Midbrain (tissue), 1 donor: ENCODE results near the gene TACC2.
"Not testable (repeated sequence)": the region's sequence is repeated elsewhere in the genome, so short reads cannot be mapped to it uniquely, and the experiment has no call there.

Source experiments
- DNase-seq: peaks from one replicate; lab custom pipeline; 2025; lab: John Stamatoyannopoulos, UW

The TACC2 gene

DNA sequence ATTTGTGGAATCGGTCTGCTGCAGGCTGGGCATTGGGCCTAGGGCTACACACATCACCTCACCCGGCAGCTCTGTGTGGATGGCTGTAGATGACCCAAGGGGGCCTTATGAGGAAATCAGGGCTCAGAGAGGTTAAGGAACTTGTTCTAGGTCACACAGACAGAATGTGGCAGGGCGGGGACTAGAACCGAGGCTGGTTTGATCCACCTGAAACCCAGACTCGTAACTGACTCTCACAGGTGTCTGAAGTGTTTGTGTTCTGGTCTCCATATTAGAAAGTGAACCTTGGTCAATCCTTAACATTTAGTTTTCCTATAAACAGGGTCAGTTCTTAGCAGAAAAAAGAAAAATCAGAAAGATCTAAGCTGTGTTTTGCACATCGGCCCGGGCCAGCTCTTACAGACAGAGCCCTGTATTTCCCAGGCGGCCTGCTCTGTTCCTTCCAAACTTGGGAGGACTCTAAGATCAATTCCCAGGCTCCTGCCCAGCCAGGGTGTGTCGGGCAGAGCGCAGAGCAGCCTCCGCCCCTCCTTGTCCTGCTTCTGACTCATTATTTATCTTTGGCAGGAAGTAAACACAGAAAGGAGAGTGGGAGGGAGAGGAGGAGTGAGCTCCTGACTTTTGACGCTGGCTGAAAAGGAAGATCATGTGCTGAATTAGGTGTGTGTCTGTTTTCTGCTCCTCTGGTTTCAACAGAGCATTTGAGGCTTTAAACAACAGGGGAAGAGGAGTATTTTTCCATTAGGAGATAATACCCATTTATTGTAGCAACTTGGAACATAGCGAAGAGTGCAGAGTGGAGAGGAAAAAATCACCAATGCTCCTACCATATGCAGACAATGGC is 74.1 kb downstream of the TACC2 start:
- no peak for DNase-seq

DNA sequence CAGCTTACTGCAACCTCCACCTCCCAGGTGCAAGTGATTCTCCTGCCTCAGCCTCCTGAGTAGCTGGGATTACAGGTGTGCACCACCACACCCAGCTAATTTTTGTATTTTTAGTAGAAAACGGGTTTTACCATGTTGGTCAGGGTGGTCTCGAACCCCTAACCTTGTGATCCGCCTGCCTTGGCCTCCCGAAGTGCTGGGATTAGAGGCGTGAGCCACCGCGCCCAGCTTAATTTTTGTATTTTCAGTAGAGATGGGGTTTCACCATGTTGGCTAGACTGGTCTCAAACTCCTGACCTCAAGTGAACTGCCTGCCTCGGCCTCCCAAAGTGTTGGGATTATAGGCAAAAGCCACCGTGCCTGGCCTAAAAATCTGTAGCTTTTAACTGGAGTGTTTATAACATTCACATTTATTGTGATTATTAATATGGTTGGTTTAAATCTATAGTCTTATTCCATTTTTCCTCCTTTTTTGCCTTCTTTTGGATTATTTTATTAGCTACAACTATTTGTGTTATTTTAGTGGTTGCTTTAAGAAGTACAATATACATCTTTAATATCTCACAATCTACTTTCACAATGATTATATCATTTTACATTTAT is 77.5 kb downstream of the TACC2 start:
- not testable (repeated sequence) for DNase-seq

DNA sequence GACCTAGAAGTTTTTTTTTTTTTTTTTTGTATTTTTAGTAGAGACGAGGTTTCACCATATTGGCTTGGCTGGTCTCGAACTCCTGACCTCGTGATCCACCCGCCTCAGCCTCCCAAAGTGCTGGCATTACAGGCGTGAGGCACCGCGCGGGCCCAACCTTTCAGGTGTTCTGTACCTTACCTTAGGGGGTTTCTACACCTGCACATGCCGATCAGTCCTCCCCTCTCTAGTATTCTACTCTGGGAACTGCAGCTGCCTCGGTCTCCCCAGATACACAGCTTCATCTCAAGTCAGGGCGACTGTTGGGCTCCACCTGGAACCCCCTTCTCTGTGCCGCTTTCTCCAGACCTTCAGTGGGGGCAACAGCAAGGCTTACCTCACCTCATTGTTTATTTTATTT is 79.9 kb downstream of the TACC2 start:
- DNase-seq: no peak

DNA sequence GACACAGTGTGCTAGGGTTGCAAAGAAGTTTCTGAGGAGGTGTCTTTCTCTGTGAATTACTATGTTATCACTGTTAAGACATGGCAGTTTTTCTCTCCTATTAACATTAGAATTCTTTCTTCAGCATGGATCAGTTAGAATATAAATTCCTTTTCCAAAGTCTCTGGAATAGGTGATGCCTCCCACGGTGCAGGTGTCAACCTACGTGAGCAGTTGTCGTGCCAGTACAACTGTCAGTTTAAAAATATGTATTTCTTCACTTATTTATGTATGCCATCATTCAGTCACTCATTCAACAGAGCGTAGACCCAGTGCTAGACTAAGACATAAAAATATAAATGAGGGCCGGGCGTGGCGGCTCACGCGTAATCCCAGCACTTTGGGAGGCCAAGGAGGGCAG is 83.5 kb downstream of the TACC2 start:
- DNase-seq: no peak

DNA sequence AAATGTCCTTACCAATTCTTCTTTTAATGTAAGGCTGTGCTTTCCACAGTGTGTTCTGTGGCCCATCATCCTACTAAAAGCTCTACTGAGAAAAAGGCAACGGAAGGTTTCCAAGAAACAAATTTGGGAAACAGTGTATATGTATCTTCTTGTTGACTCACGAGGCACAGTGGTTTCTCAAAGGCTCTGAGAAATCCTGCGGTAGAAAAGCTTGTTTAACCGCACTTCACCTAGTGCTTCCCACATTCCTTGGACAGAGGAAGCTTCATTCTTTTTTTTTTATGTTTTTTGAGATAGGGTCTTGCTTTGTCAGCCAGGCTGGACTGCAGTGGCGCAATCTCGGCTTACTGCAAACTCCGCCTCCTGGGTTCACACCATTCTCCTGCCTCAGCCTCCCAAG is 84.5 kb downstream of the TACC2 start:
- DNase-seq: no peak

DNA sequence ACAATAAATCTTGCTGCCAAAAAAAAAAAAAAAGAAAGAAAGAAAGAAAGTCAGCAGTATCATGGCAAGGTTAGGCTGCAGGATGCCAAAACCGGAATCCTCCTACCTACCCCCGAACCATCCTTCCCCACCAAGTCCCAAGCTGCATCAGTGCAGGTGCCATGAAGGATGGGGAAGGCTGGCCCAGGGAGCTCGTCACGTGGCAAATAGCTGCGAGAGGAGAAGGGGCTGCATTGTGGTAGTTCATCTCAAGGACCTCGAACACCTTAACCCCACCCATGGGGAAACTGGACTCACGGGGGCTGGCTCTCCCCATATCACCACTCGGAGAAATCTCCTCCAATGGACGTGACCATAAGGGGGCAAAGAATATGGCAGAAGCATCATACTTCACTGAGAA is 86.2 kb downstream of the TACC2 start:
- no peak for DNase-seq

DNA sequence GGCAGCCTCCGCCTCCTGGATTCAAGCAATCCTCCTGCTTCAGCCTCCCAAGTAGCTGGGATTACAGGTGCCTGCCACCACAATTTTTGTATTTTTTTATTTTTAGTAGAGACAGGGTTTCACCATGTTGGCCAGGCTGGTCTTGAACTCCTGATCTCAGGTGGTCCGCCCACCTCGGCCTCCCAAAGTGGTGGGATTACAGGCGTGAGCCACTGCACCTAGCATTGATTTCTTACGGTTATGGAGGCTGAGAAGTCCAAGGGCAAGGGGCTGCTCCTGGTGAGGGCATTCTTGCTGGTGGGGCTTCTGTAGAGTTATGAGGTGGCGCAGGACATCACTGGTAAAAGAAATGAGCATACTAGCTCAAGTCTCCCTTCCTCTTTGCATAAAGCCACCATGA is 86.9 kb downstream of the TACC2 start:
- DNase-seq: not testable (repeated sequence)

DNA sequence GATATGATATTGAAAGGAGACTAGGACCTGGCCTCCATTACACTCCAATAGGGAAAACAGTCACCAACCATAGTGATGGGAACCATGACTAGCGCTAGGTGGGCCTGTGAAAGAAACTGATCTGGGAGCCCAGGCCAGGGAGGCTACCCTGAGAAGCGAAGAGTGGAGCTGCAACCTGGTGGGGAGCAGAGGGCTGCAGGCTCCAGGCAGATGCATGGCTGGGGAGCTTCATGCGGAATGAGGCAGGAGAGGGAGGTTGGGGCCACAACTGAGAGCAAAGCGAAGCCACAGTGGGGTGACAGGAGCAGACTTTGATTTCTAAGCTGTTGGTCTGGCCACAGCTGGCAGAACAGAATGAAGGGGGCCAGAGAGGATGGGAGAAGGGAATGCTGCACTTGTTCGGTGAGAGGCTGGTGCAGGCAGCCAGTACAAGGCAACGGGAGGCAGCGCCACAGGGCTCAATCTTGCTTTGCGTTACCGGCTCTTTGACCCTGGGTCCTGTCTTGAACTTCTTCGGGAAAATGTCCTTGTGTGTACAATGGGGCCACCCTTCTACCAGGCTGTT is 88.4 kb downstream of the TACC2 start:
- DNase-seq: no peak

DNA sequence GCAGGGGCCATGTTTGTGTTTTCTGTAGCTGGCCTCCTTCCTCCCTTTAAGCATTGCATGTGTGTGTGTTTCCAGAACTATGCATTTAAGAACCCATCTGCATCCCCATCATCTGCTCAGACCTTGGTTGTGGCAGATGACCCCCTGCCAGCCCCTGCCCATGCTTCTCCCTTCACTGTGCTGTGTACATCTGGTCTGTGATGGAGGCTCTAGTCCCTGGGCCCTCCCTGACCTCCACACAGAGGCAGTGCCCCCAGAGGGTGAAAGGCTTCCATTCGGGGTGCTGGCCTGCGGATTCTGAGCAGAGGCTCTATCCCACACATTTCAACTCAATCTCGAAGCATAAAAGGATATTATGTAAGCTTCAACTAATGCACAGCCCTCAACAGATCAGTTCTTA is 89.4 kb downstream of the TACC2 start:
- DNase-seq: no peak

DNA sequence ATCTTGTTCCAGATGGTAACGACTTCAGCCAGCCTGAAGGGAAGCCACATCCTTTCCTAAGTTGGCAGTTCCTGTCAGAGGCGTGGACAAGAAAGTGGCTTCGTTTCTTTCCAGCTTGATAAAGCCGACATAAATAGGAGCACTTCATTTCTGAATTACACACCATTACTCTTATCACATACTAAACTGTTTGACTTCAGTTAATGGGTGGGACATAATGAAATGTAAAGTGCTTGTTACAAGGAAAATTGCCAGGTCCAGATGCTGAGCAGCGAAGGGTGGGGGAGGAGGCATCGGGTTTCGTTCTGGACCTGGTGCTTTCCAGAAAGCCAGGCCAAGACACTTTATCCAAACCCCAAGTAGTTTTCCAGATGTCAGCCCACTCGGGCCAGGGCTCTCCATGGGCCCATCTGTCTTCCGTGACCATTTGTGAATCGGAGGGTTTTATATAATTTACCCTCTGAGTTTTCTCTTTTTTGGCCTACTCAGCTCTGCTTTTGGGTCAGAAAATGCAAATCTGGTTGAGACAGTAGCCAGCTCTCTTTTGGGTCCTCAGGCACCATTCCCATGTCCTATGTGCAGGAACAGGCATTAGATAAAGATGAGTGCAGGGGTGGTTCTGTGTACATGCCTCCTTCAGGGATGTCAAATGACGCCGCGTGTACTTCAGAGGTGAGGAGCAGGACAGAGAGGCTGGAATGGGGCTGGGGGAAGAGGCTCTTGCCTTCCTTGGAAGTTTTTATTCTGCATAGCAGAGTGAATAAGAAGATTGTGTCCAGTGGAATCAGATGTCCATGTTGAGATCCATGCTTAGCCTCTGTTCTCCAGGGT is 90.2 kb downstream of the TACC2 start:
- DNase-seq: no peak

DNA sequence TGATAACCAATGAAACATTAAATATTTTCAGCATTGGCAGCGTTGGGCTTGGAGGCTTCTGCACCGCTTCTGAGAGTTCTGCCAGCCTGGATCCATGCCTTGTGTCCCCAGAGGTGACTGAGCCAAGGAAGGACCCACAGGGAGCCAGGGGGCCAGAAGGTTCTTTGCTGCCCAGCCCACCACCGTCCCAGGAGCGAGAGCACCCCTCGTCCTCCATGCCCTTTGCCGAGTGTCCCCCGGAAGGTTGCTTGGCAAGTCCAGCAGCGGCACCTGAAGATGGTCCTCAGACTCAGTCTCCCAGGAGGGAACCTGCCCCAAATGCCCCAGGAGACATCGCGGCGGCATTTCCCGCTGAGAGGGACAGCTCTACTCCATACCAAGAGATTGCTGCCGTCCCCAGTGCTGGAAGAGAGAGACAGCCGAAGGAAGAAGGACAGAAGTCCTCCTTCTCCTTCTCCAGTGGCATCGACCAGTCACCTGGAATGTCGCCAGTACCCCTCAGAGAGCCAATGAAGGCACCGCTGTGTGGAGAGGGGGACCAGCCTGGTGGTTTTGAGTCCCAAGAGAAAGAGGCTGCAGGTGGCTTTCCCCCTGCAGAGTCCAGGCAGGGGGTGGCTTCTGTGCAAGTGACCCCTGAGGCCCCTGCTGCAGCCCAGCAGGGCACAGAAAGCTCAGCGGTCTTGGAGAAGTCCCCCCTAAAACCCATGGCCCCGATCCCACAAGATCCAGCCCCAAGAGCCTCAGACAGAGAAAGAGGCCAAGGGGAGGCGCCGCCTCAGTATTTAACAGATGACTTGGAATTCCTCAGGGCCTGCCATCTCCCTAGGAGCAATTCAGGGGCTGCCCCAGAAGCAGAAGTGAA is 93.9 kb downstream of the TACC2 start:
- DNase-seq: no peak

DNA sequence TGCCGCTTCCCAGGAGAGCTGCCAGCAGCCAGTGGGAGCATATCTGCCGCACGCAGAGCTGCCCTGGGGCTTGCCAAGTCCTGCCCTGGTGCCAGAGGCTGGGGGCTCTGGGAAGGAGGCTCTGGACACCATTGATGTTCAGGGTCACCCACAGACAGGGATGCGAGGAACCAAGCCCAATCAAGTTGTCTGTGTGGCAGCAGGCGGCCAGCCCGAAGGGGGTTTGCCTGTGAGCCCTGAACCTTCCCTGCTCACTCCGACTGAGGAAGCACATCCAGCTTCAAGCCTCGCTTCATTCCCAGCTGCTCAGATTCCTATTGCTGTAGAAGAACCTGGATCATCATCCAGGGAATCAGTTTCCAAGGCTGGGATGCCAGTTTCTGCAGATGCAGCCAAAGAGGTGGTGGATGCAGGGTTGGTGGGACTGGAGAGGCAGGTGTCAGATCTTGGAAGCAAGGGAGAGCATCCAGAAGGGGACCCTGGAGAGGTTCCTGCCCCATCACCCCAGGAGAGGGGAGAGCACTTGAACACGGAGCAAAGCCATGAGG is 94.6 kb downstream of the TACC2 start:
- no peak for DNase-seq

DNA sequence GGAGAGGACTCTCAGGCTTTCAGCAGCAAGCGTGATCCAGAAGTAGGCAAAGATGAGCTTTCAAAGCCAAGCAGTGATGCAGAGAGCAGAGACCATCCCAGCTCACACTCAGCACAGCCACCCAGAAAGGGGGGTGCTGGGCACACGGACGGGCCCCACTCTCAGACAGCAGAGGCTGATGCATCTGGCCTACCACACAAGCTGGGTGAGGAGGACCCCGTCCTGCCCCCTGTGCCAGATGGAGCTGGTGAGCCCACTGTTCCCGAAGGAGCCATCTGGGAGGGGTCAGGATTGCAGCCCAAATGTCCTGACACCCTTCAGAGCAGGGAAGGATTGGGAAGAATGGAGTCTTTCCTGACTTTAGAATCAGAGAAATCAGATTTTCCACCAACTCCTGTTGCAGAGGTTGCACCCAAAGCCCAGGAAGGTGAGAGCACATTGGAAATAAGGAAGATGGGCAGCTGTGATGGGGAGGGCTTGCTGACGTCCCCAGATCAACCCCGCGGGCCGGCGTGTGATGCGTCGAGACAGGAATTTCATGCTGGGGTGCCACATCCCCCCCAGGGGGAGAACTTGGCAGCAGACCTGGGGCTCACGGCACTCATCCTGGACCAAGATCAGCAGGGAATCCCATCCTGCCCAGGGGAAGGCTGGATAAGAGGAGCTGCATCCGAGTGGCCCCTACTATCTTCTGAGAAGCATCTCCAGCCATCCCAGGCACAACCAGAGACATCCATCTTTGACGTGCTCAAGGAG is 95.5 kb downstream of the TACC2 start:
- no peak for DNase-seq

DNA sequence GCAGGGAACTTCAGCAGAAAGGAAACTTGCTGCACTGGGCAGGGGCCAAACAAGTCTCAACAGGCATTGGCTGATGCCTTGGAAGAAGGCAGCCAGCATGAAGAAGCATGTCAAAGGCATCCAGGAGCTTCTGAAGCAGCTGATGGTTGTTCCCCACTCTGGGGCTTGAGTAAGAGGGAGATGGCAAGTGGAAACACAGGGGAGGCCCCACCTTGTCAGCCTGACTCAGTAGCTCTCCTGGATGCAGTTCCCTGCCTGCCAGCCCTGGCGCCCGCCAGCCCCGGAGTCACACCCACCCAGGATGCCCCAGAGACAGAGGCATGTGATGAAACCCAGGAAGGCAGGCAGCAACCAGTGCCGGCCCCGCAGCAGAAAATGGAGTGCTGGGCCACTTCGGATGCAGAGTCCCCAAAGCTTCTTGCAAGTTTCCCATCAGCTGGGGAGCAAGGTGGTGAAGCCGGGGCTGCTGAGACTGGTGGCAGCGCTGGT is 96.5 kb downstream of the TACC2 start:
- DNase-seq: no peak

DNA sequence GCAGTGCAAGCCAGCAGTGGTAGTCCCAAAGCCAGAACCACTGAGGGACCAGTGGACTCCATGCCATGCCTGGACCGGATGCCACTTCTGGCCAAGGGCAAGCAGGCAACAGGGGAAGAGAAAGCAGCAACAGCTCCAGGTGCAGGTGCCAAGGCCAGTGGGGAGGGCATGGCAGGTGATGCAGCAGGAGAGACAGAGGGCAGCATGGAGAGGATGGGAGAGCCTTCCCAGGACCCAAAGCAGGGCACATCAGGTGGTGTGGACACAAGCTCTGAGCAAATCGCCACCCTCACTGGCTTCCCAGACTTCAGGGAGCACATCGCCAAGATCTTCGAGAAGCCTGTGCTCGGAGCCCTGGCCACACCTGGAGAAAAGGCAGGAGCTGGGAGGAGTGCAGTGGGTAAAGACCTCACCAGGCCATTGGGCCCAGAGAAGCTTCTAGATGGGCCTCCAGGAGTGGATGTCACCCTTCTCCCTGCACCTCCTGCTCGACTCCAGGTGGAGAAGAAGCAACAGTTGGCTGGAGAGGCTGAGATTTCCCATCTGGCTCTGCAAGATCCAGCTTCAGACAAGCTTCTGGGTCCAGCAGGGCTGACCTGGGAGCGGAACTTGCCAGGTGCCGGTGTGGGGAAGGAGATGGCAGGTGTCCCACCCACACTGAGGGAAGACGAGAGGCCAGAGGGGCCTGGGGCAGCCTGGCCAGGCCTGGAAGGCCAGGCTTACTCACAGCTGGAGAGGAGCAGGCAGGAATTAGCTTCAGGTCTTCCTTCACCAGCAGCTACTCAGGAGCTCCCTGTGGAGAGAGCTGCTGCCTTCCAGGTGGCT is 97.7 kb downstream of the TACC2 start:
- no peak for DNase-seq

DNA sequence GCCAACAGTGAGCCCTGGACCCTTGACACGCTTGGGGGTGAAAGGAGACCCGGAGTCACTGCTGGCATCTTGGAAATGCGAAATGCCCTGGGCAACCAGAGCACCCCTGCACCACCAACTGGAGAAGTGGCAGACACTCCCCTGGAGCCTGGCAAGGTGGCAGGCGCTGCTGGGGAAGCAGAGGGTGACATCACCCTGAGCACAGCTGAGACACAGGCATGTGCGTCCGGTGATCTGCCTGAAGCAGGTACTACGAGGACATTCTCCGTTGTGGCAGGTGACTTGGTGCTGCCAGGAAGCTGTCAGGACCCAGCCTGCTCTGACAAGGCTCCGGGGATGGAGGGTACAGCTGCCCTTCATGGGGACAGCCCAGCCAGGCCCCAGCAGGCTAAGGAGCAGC is 98.5 kb downstream of the TACC2 start:
- no peak for DNase-seq

DNA sequence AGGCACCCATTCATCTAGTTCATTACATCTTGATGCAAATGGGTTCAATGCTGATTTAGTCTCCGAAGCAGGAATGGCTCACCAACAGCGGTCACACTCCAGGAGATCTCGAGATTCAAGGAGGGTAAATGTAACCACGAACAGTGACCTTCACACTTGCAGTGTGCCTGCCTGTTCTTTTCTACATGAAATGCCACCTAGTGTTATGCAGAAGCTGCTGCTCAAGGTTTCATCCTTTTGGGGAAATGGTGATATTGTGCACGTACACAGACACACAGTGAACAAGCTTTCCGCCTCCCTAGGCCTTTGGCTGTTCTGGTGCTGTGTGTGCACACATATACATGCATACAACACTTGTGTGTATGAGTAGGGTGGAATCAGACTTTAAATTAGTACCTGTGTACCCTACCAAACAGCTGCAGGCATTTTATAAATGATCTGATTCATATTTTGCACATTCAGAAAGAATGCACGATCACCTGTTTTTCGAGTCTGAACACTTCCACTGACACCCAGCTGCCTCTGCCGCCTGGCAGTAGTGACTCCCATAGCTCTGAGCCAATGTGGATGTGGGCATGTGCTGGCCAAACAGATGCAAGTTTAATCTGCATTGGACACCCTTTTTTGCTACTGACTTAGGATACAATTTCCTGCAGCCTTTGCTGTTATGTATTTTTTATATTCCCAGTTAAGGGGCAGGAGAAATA is 100.5 kb downstream of the TACC2 start:
- DNase-seq: no peak

DNA sequence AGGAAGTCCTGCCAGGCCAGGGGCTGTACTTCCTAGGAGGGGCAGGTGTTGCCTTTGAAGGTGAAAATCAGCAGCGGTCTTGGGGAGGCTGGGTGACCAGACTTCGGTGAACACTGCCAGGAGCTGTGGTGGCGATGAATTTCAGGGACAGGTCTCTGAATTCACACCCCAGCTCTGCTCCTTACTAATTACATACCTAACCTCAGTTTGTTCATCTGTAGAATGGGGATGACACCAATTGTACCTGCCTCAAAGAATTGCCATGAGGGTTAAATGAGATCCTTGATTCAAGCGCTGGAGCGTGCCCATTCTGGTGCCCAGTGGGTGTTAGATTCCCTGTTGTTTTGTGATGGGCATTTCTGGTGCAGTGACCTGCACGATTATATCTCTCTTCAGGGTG is 102.8 kb downstream of the TACC2 start:
- DNase-seq: no peak

DNA sequence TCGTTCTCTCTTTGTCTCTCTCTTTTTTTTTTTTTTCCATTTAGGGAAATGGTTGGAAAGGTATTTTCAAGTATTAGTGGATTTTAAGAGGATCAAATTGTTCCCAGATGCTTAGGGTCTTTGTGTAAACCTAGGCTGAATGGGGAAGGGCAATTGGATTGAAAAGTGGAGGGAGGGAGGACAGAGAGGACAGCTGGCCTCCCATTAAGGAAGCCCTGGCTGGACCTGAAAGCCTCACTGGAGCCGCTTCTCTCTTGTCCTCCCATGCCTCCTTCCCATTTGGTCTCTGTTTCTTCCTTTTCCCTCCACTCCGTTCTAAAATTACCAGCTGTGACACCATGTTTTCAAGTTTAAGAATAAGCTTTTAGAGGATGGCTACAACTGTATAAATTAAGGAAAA is 104.1 kb downstream of the TACC2 start:
- no peak for DNase-seq
